22Rv1 (cell line): Measurements from ENCODE around the gene NAA40.

Experiments
- ZFX ChIP-seq: fragments of 450-650 bp; IDR thresholded peaks from 2 replicates; pipeline ENCODE4 v1.6.1; 2017; ENCODE audit warnings: antibody characterized with exemption, borderline replicate concordance
- TF ChIP-seq, protein P1 (sequence below): fragments of 450-650 bp; IDR thresholded peaks from 2 replicates; pipeline ENCODE4 v1.5.1; 2017; ENCODE audit warnings: mild to moderate bottlenecking

DNA sequence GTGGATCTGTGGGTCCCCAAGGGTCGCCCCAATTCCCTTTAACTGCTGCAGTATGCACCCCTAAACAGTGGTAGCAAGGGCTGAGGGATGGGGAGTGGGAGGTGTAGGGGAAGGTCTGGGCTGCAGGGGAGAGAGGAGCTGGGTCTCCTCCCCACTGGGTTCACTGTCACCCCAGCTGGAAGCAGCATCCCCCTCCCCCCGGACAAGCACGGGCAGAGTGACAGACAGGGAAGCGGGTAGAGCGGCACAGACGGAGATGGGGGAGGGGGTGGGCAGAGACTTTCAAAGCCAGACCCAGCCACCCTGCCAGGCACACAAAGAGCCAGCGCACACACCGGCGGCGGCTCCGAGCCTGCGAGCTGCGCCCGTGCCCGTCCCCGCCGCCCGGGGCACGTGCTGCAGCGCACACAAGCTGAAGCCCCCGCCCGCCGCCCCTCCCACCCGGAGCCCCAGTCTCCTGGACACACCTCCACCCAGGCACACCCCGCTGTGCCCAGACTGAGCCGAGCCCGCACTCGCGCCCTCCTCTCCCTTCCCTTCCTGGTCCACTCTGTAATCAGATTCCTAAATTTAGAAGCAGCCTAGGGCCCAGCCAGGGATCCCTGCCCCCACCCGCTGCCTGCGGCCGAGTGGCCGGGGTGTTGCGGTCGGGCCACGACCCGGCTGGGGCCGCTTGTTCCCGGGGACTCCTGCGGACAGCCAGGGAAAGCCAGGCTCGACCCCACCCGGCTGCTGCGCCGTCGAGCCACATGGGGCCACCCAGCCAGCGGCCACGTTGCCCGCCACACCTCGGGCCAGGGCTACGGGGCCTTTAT lies 20.9 kb upstream of the NAA40 start:
- TF ChIP-seq, protein P1, sequence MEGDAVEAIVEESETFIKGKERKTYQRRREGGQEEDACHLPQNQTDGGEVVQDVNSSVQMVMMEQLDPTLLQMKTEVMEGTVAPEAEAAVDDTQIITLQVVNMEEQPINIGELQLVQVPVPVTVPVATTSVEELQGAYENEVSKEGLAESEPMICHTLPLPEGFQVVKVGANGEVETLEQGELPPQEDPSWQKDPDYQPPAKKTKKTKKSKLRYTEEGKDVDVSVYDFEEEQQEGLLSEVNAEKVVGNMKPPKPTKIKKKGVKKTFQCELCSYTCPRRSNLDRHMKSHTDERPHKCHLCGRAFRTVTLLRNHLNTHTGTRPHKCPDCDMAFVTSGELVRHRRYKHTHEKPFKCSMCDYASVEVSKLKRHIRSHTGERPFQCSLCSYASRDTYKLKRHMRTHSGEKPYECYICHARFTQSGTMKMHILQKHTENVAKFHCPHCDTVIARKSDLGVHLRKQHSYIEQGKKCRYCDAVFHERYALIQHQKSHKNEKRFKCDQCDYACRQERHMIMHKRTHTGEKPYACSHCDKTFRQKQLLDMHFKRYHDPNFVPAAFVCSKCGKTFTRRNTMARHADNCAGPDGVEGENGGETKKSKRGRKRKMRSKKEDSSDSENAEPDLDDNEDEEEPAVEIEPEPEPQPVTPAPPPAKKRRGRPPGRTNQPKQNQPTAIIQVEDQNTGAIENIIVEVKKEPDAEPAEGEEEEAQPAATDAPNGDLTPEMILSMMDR: no peak
- no peak for TF ChIP-seq ZFX
